SU-DHL-6 (cell line): ENCODE data around the gene DFFB.

Source experiments
- H2AFZ ChIP-seq: fragments of 200-600 bp; sonication (generic); 2 replicates; pipeline ENCODE4 v1.6.1; 2014; ENCODE audit warnings: low read depth, mild to moderate bottlenecking, moderate library complexity, mixed read lengths, antibody characterized with exemption, low read length; ENCODE audit not compliant: severe bottlenecking
- H3F3A ChIP-seq: fragments of 200-600 bp; shearing (Covaris generic); 2 replicates; pipeline ENCODE4 v1.6.0; 2016; ENCODE audit warnings: antibody characterized with exemption, mild to moderate bottlenecking; ENCODE audit not compliant: insufficient read depth
- H3K27ac ChIP-seq: fragments of 200-600 bp; sonication (generic); 2 replicates; pipeline ENCODE4 v1.5.1; 2016; ENCODE audit warnings: low read depth, mild to moderate bottlenecking, low read length, moderate library complexity, mixed read lengths
- H3K27me3 ChIP-seq: fragments of 200-600 bp; sonication (generic), shearing (Covaris generic); 2 replicates; pipeline ENCODE4 v1.6.0; 2014; ENCODE audit warnings: mild to moderate bottlenecking, low read length
- H3K36me3 ChIP-seq: fragments of 200-600 bp; sonication (generic); 2 replicates; pipeline ENCODE4 v1.6.1; 2014; ENCODE audit warnings: mild to moderate bottlenecking, low read length, mixed read lengths
- H3K4me2 ChIP-seq: fragments of 300-600, 200-600 bp; shearing (Covaris generic), sonication (generic); 2 replicates; pipeline ENCODE4 v1.6.0; 2014; ENCODE audit warnings: low read length, low read depth, mild to moderate bottlenecking; ENCODE audit not compliant: poor library complexity, severe bottlenecking
- H3K4me3 ChIP-seq: fragments of 200-600 bp; sonication (generic); 2 replicates; pipeline ENCODE4 v1.5.1; 2014; ENCODE audit warnings: antibody characterized with exemption, low read length, mild to moderate bottlenecking, mixed read lengths; ENCODE audit not compliant: insufficient read depth, poor library complexity, severe bottlenecking
- H3K79me2 ChIP-seq: fragments of 200-600 bp; sonication (generic); 2 replicates; pipeline ENCODE4 v1.6.1; 2014; ENCODE audit warnings: mild to moderate bottlenecking, low read length, moderate library complexity; ENCODE audit not compliant: insufficient read depth
- H3K9ac ChIP-seq: fragments of 200-600 bp; sonication (generic); 2 replicates; pipeline ENCODE4 v1.7.0; 2014; ENCODE audit warnings: mild to moderate bottlenecking, low read length
- H3K9me2 ChIP-seq: fragments of 200-600 bp; sonication (generic); replicated peaks from 2 replicates; pipeline ENCODE4 v1.6.1; 2014; ENCODE audit warnings: low read length; ENCODE audit not compliant: insufficient read depth
- H3K9me3 ChIP-seq: fragments of 200-600 bp; sonication (generic); 2 replicates; pipeline ENCODE4 v1.6.1; 2014; ENCODE audit warnings: low read length, mixed read lengths; ENCODE audit not compliant: insufficient read depth
- H4K20me1 ChIP-seq: fragments of 200-600 bp; sonication (generic); 2 replicates; pipeline ENCODE4 v1.6.1; 2014; ENCODE audit warnings: low read depth, mild to moderate bottlenecking, antibody characterized with exemption, low read length, moderate library complexity, mixed read lengths
- EZH2phosphoT487 ChIP-seq: fragments of 200-600 bp; sonication (generic), shearing (Covaris generic); conservative IDR thresholded peaks from 2 replicates; pipeline ENCODE4 v1.6.1; 2018; ENCODE audit warnings: mild to moderate bottlenecking, antibody characterized with exemption, low read length, moderate library complexity, mixed read lengths
- TF ChIP-seq, protein P1 (sequence below): fragments of 200-600 bp; sonication (generic); IDR thresholded peaks from one replicate; pipeline ENCODE4 v1.5.1; 2017; ENCODE audit warnings: antibody characterized with exemption, mild to moderate bottlenecking, low read length, moderate library complexity; ENCODE audit not compliant: insufficient read depth, poor library complexity, severe bottlenecking

The DFFB gene

GRCh38 chr1:3914331-3914851 lies 57.1 kb downstream of the DFFB start:
- Histone ChIP-seq H3K4me3 (no peak overlapping the region), H3F3A (peaks cover 5% of the 10 kb centered on the region; the same call in 1 of the 2 replicates), H3K9me2 (no peaks in the 10 kb centered on the region), H3K9me3 (no peaks in the 10 kb centered on the region), H4K20me1 (no peaks in the 10 kb centered on the region), H2AFZ (no peak overlapping the region), H3K4me2 (no peak overlapping the region), H3K27me3 (no peaks in the 10 kb centered on the region), H3K9ac (no peak overlapping the region), H3K79me2 (no peaks in the 10 kb centered on the region), H3K27ac (no peak overlapping the region), H3K36me3 (no peaks in the 10 kb centered on the region)
- TF ChIP-seq, protein P1, sequence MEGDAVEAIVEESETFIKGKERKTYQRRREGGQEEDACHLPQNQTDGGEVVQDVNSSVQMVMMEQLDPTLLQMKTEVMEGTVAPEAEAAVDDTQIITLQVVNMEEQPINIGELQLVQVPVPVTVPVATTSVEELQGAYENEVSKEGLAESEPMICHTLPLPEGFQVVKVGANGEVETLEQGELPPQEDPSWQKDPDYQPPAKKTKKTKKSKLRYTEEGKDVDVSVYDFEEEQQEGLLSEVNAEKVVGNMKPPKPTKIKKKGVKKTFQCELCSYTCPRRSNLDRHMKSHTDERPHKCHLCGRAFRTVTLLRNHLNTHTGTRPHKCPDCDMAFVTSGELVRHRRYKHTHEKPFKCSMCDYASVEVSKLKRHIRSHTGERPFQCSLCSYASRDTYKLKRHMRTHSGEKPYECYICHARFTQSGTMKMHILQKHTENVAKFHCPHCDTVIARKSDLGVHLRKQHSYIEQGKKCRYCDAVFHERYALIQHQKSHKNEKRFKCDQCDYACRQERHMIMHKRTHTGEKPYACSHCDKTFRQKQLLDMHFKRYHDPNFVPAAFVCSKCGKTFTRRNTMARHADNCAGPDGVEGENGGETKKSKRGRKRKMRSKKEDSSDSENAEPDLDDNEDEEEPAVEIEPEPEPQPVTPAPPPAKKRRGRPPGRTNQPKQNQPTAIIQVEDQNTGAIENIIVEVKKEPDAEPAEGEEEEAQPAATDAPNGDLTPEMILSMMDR = no peak
- no peak for TF ChIP-seq EZH2phosphoT487

DNA sequence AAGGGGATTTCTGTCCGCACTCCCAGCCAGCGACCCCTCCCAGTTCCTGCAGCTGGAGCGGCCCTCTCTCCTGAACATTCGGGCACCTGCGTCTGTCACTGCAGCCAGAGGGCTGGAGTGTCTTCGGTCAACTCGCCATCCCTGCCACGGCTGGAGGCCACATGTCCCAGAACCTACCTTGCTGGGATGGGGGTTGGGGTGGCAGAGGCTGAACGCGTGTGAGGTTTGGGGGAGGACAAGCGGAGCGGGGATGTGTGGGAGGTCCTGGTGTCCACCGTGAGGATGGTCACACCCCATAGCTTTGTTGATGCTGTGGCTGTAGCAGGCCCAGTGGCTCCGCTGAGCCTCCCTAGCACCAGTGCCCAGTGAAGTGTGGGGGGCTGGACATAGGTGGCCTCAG lies 57.6 kb downstream of the DFFB start:
- TF ChIP-seq, protein P1 = no peak
- no peak for TF ChIP-seq EZH2phosphoT487
- H3K9me3 ChIP-seq = no peaks in the 10 kb centered on the region

DNA sequence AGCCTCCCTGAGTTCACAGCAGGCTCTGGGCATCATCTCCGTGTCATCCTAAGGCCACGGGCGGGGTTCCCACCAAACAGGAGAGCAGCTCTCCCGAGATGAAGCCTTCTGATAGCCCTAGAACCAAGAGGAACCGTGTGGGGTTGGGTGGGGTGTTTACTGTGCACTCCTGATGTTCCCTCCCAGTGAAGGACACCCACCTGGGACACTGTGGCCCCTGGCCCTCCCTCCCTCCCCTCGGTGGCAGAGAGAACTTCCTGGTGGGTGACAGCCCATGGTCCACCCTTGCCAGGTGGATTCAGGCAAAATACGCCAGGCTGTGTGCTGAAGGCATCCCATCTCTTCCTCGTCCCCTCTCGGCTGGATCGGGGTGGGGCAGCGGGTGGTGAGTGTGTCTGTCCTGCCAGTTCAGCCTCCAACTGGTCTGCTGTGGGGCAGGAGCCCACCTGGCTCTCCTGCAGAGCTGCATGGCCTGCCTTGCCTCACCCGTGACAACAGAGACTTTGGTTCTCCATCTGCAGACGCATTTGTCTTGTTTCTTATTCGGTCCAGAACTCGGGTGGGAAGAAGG lies 58.4 kb downstream of the DFFB start:
- Histone ChIP-seq H3K79me2 (no peaks in the 10 kb centered on the region), H2AFZ (no peak overlapping the region), H3K9ac (no peak overlapping the region), H3K27me3 (no peaks in the 10 kb centered on the region), H3K9me3 (no peaks in the 10 kb centered on the region), H3K4me2 (no peak overlapping the region), H3F3A (no peaks in the 10 kb centered on the region), H4K20me1 (no peaks in the 10 kb centered on the region), H3K4me3 (no peak overlapping the region), H3K9me2 (no peaks in the 10 kb centered on the region), H3K36me3 (no peaks in the 10 kb centered on the region), H3K27ac (no peak overlapping the region)
- TF ChIP-seq, protein P1 = no peak
- TF ChIP-seq EZH2phosphoT487 = no peak

More for the DNA sequence above, 57.6 kb downstream of the DFFB start:
- Histone ChIP-seq H3F3A (no peaks in the 10 kb centered on the region), H3K27ac (no peak overlapping the region), H3K4me3 (no peak overlapping the region), H3K9me2 (no peaks in the 10 kb centered on the region), H3K4me2 (no peak overlapping the region), H4K20me1 (no peaks in the 10 kb centered on the region), H3K9ac (no peak overlapping the region), H2AFZ (no peak overlapping the region), H3K36me3 (no peaks in the 10 kb centered on the region), H3K27me3 (no peaks in the 10 kb centered on the region), H3K79me2 (no peaks in the 10 kb centered on the region)
